Endometrium (tissue), 2 donors: ENCODE data around the gene PCLO.
"Not testable (repeated sequence)": the region's sequence is repeated elsewhere in the genome, so short reads cannot be mapped to it uniquely, and the experiment has no call there.

ENCODE experiments used
- FAIRE-seq: peaks from 2 replicates; lab custom pipeline; 2012; peaks lifted over from hg19 to GRCh38; lab: Jason Lieb, UNC
- donor health status: control.
- donor health status: control.

Gene PCLO

GRCh38 chr7:82961240-82961639 is 201.4 kb downstream of the PCLO start:
- no peak for FAIRE-seq

GRCh38 chr7:82959528-82959927 is 203.2 kb downstream of the PCLO start:
- no peak for FAIRE-seq

- no peak for FAIRE-seq
These were observed 205.2 kb downstream of the PCLO start for GRCh38 chr7:82957521-82957920.

- FAIRE-seq = no peak
These were observed 209.2 kb downstream of the PCLO start for GRCh38 chr7:82953324-82954027.

- FAIRE-seq = no peak
These were observed 212.2 kb downstream of the PCLO start for GRCh38 chr7:82950436-82950835.

- FAIRE-seq = no peak
These were observed 217.2 kb downstream of the PCLO start for GRCh38 chr7:82945480-82945879.

GRCh38 chr7:82945056-82945455 is 217.6 kb downstream of the PCLO start:
- no peak for FAIRE-seq

GRCh38 chr7:82932516-82932915 is 230.2 kb downstream of the PCLO start:
- no peak for FAIRE-seq

- FAIRE-seq = no peak
These were observed 236.2 kb downstream of the PCLO start for GRCh38 chr7:82926477-82926876.

GRCh38 chr7:82925331-82925730 is 237.4 kb downstream of the PCLO start:
- no peak for FAIRE-seq

- FAIRE-seq = no peak
These were observed 256.2 kb downstream of the PCLO start for GRCh38 chr7:82906502-82906901.

GRCh38 chr7:82904871-82905270 is 257.8 kb downstream of the PCLO start:
- no peak for FAIRE-seq

GRCh38 chr7:82901098-82901497 is 261.6 kb downstream of the PCLO start:
- FAIRE-seq = not testable (repeated sequence)

GRCh38 chr7:82897500-82897899 is 265.2 kb downstream of the PCLO start:
- no peak for FAIRE-seq

GRCh38 chr7:82894341-82894740 is 268.3 kb downstream of the PCLO start:
- FAIRE-seq = not testable (repeated sequence)

- no peak for FAIRE-seq
These were observed 276.4 kb downstream of the PCLO start for GRCh38 chr7:82886324-82886723.

GRCh38 chr7:82865856-82866255 is 296.8 kb downstream of the PCLO start:
- FAIRE-seq = no peak

GRCh38 chr7:82859106-82859850 is 303.4 kb downstream of the PCLO start:
- no peak for FAIRE-seq

- no peak for FAIRE-seq
These were observed 311.6 kb downstream of the PCLO start for GRCh38 chr7:82851121-82851520.

- no peak for FAIRE-seq
These were observed 320.9 kb downstream of the PCLO start for GRCh38 chr7:82841828-82842227.

GRCh38 chr7:82840061-82840460 is 322.6 kb downstream of the PCLO start:
- no peak for FAIRE-seq

- no peak for FAIRE-seq
These were observed 323.1 kb downstream of the PCLO start for GRCh38 chr7:82839555-82839954.

GRCh38 chr7:82839063-82839462 is 323.6 kb downstream of the PCLO start:
- FAIRE-seq = no peak

- FAIRE-seq = no peak
These were observed 324.4 kb downstream of the PCLO start for GRCh38 chr7:82838314-82838713.
